GM19395 (cell line): ENCODE results near the gene HSD17B13.
"Not testable (repeated sequence)": the region's sequence is repeated elsewhere in the genome, so short reads cannot be mapped to it uniquely, and the experiment has no call there.

ENCODE experiments used
- ATAC-seq: cut with Tn5 transposase; IDR thresholded peaks from one replicate; pipeline ENCODE4 v1.9.1; 2021; ENCODE audit warnings: mild to moderate bottlenecking, moderate library complexity; ENCODE audit not compliant: unreplicated experiment

HSD17B13 gene

GRCh38 chr4:87322754-87323153 is at the start of gene HSD17B13:
HSD17B13 (minus strand) TSS chr4:87322882; CDS start chr4:87322841, 41 bp downstream.
- ATAC-seq = no peak

- no peak for ATAC-seq
Observed at GRCh38 chr4:87370068-87370467, 47.4 kb upstream of the HSD17B13 start.

- no peak for ATAC-seq
Observed at GRCh38 chr4:87366521-87367162, 44.0 kb upstream of the HSD17B13 start.

- no peak for ATAC-seq
Observed at GRCh38 chr4:87365348-87365747, 42.7 kb upstream of the HSD17B13 start.

GRCh38 chr4:87363552-87363951 is 40.9 kb upstream of the HSD17B13 start:
- no peak for ATAC-seq

GRCh38 chr4:87360338-87360935 is 37.8 kb upstream of the HSD17B13 start:
- no peak for ATAC-seq

GRCh38 chr4:87359258-87359657 is 36.6 kb upstream of the HSD17B13 start:
- no peak for ATAC-seq

GRCh38 chr4:87356832-87357526 is 34.3 kb upstream of the HSD17B13 start:
- ATAC-seq = no peak

DNA sequence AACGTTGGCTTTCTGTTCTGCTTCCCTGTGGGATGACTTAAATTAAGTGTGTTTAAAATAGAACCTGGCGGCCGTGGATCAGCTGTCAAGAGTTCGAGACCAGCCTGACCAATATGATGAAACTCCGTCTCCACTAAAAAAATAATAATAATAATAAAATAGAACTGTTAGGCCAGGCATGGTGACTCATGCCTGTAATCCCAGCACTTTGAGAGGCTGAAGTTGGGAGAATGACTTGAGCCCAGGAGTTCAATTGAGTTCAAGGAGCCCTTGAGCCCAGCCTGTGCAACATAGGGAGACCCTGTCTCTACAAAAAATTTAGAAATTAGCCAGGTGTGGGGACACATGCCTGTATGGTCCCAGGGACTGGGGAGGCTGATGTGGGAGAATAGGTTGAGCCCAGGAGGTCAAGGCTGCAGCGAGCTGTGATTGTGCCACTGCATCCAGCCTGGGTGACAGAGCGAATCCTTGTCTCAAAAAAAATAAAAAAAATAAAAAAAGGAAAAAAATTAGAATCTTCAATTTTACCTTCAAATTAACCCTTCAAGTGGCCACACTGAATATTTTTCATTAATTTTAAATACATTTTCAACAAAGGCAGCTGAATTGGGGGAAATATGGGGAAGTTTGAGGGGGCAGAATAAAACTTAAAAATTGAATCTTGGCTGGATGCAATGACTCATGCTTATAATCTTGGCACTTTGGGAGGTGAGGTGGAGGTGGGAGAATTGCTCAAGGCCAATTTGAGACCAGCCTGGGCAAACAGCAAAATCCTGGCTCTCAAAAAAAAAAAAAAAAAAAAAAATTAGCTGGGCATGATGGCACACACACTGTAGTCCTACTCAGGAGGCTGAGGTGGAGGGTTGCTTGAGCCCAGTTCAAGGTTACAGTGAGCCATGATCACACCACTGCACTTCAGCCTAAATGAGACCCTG is 31.8 kb upstream of the HSD17B13 start:
- peak; percentile 13 for ATAC-seq

DNA sequence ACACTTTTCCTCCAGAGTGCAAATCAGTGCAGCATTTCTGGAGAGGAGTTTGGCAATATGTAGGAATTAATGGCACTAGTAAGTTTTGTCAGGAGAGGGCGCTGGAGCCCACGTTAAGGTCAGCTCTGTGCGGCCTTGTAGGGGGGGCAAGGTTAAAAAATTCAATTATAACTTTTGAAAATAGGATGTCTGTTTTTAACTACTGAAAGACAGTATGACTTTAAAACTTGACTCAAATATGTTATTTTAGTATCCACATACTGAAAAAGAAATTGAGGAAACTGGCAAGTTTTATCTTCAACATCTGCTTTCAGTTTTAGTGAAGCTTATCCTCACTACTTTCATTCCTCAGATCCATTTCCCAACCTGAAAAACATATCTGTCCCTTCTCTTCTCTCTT is 30.9 kb upstream of the HSD17B13 start:
- peak; percentile 91 for ATAC-seq

GRCh38 chr4:87345139-87345538 is 22.5 kb upstream of the HSD17B13 start:
- no peak for ATAC-seq

- ATAC-seq = no peak
Observed at GRCh38 chr4:87342872-87343271, 20.2 kb upstream of the HSD17B13 start.

DNA sequence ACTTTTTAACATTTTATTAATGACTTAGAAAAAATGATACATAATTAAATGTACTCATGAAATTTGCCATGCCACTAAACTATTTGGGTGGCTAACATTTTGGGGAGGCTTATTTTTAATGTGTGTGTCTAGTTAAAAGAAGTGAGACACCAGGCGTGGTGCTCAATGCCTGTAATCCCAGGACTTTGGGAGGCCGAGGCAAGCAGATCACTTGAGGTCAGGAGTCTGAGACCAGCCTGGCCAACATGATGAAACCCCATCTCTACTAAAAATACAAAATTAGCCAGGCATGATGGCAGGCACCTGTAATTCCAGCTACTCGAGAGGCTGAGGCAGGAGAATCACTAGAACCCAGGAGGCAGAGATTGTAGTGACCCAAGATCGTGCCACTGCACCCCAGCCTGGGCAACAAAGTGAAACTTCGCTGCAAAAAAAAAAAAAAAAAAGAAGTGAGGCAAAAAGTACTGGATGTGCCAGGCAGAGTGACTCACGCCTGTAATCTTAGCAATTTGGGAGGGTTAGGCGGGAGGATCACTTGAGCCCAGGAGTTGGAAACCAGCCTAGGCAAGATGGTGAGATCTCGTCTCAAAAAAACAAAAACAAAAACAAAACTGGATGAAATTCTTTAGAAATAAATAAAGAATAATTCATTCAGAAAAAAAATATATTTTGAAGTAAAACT is 19.4 kb upstream of the HSD17B13 start:
- ATAC-seq = not testable (repeated sequence)

- ATAC-seq = no peak
Observed at GRCh38 chr4:87339440-87339839, 16.8 kb upstream of the HSD17B13 start.

DNA sequence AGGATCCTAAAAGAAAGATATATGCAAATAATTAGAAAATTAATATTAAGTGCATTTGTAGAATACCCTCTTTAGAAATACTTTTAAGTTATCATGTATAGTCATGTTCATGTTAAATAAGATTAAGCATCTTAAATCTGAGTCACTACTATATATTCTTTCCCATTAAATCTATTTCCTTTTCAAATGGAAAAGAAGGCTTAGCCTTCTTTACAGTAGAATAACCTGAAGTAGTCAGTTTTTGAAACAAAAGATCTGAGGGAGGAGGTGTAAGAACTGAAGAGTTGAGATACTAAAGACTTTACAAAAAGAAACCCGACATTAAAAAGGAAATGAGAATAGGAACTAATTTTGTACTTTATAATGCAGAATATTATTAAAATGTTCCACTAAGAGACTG is 14.7 kb upstream of the HSD17B13 start:
- no peak for ATAC-seq

GRCh38 chr4:87333267-87333666 is 10.6 kb upstream of the HSD17B13 start:
- no peak for ATAC-seq

- no peak for ATAC-seq
Observed at GRCh38 chr4:87330761-87331160, 8.1 kb upstream of the HSD17B13 start.

GRCh38 chr4:87327136-87327535 is 4.5 kb upstream of the HSD17B13 start:
- ATAC-seq = no peak

DNA sequence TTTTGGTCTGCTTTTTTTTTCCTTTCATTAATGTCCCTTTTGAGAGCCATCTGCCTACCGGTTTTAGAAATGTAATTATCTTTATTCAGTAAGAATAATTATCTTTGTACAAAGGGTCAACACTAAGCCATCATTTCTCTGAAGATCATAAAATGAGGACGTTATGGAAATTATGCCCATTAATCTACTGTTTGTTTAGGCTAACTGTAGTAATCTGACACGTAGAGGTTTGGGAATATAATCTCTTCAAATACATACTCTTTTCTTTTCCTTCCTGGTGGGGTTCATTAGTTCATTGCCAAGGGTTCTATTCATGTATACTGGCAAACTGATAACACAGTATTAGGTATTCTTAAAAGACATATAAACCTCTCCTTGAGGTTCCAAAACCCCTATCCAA is 3.8 kb upstream of the HSD17B13 start:
- ATAC-seq = no peak

DNA sequence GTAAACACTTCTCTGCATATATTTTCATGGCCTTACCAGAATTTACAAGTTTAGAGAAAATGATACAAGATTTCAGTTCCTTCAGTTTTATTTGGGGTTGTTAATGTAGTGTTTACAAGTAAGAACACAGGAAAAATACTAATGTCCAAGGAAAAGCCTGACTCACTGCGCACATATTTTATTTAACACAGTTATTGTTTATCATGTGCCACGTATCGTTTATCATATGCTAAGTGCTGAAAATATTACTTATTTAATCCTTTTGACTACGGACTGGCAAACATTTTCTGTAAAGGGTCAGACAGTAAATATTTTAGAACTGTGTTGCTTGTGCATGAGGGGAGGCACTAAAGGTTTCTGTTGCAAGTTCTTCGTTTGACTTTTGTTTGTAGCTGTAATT is 794 bp downstream of the HSD17B13 start:
- no peak for ATAC-seq

DNA sequence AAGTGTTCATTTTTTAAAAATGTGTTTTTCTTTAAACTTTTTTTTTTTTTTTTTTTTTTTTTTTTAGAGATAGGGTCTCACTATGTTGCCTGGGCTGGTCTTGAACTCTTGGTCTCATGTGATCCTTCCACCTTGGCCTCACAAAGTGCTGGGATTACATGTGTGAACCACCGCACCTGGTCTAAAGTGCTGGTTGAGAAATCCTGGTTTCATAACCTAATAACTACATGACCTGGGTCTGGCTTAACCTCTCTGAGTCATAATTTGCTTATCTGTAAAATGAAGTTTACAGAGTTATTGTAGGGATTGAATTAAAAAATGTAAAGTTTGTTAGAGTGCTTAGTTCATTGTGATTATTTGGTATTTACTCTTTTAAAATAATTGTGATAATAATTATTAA is 5.2 kb downstream of the HSD17B13 start:
- no peak for ATAC-seq
